Stimulated activated CD4-positive, alpha-beta T cell treated with anti-CD3 and anti-CD28 coated beads, Interleukin-1b, Interleukin-23, amount 100 ng/mL, for 24 hours (primary cell): ENCODE data around the gene LRRC72.
"Not testable (repeated sequence)": the region's sequence is repeated elsewhere in the genome, so short reads cannot be mapped to it uniquely, and the experiment has no call there.

ENCODE experiments used
- DNase-seq, 4 experiments: peaks; one replicate each; pipeline ENCODE4 v3.0.0-alpha.2; 2020; ENCODE audit warnings: low read depth in 4 of 4, low spot score in 1 of 4

LRRC72 gene

DNA sequence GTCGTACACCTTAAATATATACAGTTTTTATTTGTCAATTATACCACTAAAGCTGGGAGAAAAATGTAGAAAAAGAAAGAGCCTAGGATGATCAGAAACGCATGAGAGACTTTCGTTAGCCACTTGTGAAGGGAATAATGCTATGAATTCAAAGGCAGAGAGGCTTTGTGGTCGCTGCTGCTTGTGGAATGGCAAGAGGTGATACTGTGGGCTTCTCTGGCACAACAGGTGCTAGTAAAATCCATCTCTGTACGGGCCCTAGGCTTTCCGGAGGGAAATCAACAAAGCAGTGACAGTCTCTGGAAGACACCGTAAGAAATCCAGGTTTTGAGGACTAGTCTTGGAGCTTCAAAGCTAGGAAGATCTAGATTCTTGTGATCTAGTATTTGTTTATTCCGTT is 52.6 kb downstream of the LRRC72 start:
- DNase-seq: no peak

DNA sequence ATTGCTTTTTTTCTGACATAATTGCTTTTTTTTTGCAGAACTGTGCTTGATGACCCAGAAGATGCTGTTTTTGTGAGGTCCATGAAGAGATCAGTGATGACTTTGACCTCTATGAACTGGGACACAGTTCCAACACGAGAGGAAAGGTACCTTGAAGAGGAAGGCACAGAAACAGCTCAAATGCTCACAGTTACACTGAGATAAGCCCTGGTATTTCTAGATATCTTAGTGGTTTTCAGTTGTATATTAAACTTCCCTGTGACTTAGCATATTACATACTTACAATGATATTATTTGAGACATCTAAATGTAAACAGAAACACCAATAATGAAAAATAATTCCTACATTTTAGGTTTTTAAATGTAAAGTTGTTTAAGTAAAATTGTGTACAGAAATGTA is 54.7 kb downstream of the LRRC72 start:
- DNase-seq: no peak

DNA sequence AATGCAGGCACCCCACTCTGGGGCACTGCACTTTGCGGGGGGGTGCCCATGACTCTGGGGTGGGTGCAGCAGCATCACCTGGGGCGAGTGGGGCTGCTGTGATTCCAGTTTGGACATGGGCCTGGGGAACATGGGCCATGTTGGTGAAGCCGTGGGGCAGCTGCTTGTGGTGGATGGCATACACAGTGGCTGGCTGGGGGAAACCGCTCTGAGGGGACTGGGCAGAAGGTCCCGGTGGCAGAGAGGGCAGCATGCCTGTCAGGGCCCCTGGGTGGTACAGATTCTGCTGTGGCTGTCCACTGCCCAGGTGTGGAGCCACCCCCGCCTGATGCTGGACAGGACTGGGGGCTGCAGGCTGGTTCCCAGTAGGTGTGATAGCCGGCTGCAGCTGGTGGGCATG is 57.2 kb downstream of the LRRC72 start:
- no peak for DNase-seq

DNA sequence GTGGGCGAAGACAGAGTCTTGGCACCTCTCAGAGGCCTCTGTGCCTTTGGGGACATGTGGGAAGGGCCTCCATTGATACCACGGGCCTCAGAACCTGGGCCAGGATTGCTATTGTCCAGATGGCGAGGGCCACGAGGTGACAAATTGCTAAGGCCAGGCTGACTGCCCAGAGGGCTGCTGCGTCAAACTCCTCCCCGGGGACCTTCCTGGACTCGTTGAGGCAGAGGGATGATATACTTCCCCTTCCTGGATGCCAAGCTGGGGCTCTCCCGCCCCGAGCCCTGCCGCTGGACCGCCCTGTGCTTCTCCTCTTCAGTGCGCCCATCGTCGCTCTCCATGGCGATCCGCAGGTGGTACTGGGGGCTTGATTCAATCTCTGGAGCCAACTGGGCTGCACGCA is 58.9 kb downstream of the LRRC72 start:
- DNase-seq: no peak

DNA sequence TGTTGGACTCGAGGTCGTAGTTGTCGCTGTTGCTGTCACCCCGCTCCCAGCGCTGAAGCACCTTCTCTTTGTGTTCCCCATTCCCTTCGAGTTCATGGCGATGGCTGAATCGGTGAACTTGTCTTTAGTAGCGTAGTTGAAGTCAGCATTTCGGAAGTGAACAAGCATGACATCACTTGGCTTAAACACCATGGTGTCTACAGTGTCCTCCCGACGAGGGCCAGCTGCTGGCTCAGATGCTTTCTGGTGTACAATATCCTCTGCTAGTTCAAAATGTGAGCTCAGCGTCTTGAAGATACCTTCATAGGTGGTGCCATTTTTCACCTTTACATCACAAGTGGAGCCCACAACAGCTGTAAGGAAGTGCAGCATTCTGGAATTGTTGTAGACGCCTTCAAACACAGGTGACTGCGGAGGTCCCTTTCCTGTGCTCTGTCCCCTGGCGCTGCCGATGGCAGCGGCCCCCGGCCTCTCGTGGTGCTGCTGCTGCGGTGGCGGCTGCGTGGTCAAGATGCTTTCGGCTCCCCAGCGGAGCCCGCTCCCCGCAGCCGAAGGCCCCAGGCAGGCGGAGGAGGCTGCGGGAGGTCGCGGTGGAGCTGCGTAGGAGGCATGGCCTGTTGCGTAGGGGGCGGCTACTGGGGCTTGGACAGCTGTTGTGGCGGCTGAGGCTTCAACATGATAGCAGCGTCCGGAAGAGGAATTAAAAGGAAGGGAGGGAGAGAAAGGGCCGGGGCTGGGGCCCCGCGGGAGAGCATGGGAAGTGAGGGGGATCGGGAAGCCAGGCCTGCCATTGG is 59.7 kb downstream of the LRRC72 start:
- no peak for DNase-seq

DNA sequence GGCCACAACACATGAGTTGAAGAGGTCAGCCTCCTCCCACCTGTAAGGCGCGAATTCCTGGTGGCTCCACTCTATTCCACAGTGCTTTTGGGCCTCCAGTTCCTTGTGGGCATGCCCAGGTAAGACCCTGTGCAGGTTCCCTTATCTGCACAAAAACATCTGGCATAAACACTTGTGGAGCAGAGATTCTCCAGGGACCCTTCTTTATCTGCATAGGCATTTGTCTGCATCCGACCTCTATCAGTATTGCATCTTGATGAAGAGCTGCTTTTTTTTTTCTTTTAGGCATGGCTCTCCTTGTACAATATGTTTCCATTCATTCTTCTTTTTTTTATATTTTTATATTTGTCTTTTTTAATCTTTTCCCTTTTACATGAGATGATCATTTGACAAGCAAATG is 60.5 kb downstream of the LRRC72 start:
- no peak for DNase-seq

DNA sequence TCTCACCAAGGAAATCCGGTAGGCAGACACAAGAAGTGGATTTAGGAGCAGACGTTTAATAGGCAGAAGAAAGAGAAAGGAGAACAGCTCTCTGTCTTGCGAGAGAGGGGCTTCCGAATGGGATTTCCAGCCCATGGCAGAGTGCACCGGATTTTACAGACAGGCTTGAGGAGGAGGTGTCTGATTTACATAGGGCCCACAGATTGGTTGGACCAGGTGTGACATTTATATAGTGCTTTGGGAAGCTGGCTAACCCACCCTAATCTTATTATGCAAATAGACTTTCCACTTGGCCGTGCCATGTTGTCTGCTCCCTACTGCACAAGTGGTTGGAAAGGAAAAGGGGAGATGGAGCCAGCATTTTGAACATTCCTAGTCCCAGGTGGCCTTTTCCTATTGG is 61.2 kb downstream of the LRRC72 start:
- no peak for DNase-seq

DNA sequence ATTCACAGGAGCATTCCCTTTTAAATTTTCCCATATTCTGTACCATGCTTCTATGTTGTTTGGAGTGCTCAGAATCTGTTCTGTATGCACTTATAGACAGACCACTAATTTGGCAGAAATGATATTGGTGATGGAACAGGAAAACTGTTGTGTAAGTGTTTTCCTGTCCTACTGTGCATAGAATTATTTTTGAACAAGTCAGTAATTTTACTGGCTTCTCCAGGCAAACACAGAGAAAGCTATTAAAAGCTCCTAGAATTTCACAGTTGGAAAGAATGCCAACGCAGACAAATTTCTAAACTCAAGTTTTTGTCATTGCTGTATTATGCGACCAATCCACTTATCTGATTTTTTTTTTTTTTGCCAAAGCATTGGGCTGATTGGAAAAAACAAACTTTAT is 63.3 kb downstream of the LRRC72 start:
- no peak for DNase-seq

DNA sequence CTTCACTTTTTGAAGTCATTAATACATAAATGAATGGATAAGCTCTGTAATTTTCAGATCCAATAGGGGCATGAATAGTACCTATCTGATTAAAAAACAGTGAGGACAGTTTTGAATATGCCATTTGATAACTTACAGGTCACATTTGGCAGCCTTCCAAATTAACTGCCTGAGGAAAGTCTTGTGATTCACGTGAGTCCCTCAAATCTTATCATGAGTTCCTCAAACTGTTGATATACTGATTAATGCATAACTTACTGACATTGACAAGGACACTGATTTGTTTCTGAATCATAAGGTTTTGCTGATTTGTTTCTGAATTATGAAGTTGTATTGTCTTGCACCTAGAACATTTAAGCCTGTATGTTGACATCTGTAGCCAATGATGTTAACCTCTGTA is 63.8 kb downstream of the LRRC72 start:
- no peak for DNase-seq

DNA sequence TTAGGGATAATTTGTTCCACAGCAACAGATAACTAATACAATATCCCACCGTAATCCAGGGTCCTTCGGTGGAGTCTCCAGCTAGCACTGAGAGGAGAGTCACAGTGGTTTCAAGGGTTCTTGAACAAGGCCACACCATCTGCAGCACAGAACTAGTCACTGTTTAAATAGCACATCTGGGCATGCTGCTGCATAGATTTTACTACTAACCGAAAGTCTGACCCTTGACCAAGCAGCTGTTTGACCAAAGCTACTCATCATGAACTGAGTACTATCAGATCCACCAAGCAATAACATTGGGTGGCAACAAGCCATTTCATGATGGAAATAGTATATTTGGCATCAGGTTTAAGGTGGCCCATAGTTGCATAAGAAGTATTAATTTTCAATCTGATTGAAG is 65.8 kb downstream of the LRRC72 start:
- DNase-seq: no peak

DNA sequence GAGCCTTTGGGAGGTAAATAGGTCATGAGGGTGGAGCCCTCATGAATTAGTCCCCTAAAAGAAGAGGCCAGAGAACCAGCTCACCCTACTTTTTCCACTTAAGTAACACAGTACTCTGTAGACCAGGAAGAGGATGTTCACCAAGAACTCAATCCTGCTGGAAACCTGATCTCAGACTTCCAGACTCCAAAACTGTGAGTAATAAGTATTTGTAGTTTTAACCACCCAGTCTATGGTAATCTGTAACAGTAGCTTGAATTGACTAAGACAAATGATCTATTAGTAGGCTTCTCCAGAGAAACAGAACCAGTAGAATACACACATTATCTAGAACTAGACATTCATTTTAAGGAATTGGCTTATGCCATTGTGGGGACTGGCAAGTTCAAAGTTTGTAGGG is 67.4 kb downstream of the LRRC72 start:
- DNase-seq: no peak

DNA sequence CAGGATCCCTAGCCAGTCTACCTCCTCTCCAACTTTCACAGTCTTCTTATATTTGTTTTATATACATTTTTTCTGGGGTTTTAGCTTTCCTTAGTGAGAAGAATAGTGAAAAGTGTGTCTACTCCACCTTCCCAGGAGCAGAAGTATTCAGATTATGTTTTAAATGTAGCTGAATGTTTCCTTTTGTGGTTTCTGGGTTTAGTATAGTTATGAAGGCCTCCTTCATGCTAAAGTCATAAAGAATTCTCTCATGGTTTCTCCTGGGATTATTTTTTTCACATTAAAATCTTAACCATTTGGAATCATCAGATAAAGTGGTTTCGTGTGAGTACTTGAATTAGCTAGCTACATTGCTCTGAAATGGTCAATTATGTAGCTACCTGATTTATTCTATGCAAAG is 68.1 kb downstream of the LRRC72 start:
- no peak for DNase-seq

DNA sequence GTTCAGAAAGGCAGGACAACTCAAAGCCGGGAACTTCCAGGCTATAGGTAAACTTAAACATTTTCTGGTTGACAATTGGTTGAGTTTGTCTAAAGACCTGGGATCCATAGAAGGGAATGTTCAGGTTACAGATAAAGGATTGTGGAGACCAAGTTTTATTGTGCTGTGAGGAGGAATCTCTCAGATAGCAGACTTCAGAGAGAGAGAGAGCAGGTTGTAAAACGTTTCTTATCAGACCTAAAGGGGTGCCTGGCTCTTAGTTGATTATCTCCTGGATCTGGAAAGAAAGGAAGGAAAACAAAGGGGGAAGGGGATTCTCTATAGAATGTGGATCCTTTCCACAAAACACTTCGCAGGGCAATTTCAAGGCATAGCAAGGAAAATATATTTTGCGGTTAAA is 69.0 kb downstream of the LRRC72 start:
- not testable (repeated sequence) for DNase-seq

DNA sequence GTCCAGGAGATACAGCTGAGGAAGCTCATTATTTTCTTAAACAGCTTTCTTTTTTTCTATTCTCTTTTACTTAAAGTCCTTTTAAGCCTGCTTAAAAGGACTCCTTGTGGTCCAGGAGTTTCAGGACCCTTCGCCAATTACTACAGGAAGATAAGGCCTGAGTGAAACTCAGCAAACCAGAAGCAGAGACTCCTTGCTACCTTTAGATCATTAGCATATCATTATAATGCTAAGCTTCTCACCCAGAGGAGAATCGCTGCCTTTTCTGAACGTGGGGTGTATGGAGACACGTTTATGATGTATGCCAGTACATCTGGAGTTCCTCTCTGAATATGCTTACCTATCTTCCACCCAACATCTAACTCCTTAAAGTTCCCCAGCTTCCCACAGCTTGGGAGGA is 71.4 kb downstream of the LRRC72 start:
- DNase-seq: no peak

DNA sequence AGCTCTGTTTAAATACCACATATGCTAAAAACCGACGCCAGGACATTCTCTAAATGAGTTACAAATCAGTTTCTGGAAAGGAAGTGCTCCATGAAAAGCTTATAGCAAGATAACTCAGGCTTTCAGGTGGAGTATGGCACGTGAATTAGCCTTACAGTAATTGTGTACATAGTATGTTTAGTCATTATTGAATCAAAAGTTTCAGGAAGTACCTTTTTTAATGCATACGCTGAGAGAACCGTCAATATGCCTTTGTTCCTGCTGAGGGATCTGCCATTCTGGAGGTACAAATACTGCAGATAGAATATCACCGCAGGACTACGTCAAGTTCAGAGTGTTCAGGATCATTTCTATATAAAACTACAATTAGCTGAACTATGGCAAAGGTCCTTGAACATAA is 73.2 kb downstream of the LRRC72 start:
- no peak for DNase-seq

DNA sequence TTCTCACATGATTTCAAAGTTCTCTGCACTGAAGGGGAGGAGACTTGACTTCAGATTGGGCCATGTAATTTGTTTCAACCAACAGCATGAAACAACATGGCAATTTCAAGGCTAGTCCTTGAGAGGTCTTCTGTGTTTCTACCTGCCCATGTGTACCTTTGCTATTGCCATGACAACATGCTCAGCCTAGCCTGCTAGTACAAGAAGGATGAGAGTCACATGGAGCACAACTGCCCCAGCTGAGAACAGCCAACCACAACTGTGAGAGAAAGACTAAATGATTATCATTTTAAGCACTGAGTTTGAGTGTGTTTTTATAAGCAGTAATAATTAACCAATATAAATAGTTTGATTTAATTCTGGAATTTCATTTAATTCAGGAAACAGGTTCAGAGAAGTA is 77.0 kb downstream of the LRRC72 start:
- DNase-seq: no peak

DNA sequence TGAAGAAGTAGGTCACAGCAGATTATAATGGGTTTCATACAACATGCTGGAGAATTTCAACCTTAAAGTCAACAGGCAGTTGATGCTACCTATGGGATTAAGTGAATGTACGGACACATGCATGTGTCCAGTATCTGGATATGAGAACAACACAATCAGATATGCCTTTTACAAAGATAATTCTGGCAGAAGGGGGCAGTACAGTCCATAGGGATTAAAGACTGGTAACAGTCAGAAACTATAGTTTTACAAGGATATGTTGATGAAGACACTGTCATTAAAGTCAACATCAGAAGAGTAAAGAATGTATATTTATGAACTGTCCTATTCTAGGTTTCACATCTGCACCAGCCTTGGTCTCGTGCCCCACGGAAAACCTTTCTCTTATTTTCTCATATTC is 77.4 kb downstream of the LRRC72 start:
- DNase-seq: no peak

DNA sequence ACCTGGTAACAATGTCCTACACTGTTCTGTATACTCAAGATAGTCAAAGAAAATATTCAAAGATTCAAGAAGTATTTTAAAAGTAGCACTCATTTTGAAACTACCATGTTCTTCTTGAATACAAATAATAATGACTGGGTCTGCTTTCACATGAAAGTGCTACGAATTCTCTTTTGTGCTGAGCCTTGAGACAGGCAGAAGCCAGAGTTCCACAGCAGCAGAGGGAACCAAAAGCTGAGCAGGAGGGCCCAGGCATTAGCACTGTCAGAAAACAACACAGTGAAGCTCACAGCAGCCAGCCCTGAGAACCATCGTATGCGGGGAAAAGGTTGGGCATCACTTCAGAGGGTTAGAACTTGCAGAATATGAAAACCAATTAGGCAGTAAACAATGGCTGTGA is 80.1 kb downstream of the LRRC72 start:
- DNase-seq: no peak

DNA sequence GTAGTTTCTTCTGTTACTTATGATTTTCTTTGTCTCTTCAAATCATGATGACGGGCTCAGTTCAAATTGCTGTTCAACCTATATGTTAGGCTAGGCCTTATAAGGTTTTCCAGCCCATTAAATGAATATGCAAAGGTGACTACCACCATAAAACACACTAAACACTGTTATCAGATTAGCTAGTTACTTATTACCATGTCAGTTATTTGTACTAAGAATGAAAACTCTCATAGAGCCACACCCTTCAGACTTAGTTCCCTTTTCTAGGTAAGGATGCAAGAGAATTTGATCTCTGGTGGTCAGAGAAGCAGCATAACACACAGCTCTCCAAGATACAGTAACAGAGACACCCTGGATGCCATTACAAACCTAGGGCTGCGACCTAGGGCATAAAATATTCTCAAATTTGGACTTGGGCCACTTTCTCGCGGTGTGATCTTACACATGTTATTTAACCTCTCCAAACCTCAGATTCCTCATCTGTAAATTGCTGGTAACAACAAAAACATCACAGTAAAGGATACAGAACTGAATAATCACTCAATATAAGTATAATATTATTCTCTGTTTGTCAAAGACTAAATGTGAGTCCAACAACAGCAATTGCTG is 83.3 kb downstream of the LRRC72 start:
- DNase-seq: no peak

DNA sequence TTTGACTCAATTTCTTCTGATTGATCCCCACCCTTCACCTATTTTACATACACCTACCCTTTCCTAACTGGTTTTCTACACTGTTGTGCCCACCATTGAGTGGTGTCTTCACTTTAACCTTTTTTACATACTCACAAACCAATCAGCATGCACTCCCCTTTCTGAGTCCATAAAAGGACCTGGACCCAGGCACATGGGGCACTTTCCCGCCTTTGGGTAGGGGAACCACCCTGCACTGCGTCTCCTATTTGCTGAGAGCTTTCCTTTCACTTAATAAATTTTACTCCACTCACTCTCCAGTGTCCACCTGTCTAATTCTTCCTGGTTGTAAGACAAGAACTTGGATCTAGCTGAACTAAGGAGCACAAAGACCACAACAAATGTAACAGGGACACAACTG is 85.1 kb downstream of the LRRC72 start:
- no peak for DNase-seq

DNA sequence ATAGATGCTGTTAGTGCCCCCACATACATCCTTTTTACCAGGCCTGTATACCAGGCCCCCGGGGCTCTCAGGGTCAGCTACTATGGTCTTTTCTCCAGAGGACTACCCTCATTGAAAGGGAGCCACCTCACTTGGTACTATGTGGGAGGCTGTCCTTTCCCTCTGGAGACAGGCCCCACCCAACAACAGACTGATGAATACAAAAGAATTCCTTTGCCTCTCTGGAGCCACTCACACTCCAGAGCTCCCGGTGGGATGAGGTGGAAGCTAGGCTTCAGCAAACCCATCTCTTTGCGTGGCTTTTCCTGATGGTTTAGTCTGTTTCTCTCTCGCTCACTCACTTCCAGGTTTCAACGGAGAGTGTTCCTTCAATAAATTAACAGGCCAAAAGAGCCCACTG is 88.6 kb downstream of the LRRC72 start:
- DNase-seq: no peak

DNA sequence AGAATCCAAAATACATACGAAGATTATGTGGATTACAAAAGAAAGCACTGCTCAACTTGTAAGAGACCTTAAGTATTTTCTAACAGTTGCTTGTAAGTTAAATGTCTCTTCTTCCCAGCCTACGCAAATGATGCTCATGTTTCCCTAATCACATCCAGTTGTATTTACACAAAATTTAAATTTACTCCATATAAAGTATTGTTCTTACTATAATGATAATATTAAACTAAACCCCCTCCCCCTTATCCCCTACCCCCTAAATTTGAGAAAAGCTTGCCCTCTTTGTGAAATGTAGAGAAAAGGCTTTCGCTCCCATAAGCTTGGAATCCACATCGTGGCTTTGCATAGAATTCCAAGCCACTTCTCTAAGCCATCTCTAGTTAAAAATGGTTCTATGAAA is 89.5 kb downstream of the LRRC72 start:
- DNase-seq: no peak

DNA sequence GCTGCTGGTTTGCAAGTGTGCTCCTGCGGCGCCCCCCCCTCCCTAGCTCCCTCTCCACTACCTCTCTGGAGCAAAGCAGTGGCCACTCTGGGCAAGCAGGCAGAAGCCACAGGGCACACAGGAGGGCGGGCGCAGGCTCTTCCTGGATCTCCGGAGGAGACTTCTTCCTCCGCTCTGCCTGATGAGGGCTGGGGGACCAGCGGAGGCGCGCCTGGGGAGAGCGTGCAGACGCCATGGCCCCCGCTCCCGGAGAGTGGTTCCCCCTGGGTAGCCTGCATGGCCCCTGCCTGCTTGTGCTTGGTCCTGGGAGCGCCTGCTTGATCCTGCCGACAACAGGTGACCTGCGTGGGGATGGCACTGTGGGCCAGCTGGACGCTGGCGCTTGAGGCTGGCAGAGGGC is 89.9 kb downstream of the LRRC72 start:
- DNase-seq: no peak
